Superior temporal gyrus (tissue), 1 donor: ENCODE measurements around the gene ITCH.
A peak's percentile ranks its signal among the peaks of the same experiment; 100 is the strongest.
"Not testable (repeated sequence)": the region's sequence is repeated elsewhere in the genome, so short reads cannot be mapped to it uniquely, and the experiment has no call there.

Source experiments
- DNase-seq: peaks from one replicate; pipeline ENCODE4 v3.0.0-alpha.2; 2016; ENCODE audit errors: extremely low spot score

Gene ITCH

DNA sequence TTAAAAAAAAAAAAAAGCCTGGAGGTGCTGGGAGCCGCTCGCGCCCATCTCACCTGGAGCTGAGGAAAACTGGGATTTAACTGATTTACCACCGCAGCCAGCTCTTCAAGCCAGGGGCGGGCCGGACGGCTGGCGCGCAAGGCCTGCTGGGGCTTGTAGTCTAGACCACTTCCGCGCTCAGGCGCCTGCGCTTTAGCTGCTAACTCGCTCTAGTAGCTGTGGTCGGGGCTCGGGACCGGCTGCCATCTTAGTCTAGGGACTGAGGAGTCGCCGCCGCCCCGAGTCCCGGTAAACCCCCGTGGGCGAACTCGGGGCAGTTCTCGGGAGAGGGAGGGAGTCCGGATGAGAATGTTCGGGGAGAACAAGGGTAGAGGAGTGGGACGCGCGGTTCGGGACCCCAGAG is at the start of gene ITCH:
ITCH (plus strand) TSS at position 212 of the 403 bp plus-strand sequence. CDS start 30,539 bp downstream, outside the sequence.
- peak; percentile 97 for DNase-seq

- DNase-seq, result peak; percentile 3
Measured at GRCh38 chr20:34315236-34315635, 47.8 kb upstream of the ITCH start.

DNA sequence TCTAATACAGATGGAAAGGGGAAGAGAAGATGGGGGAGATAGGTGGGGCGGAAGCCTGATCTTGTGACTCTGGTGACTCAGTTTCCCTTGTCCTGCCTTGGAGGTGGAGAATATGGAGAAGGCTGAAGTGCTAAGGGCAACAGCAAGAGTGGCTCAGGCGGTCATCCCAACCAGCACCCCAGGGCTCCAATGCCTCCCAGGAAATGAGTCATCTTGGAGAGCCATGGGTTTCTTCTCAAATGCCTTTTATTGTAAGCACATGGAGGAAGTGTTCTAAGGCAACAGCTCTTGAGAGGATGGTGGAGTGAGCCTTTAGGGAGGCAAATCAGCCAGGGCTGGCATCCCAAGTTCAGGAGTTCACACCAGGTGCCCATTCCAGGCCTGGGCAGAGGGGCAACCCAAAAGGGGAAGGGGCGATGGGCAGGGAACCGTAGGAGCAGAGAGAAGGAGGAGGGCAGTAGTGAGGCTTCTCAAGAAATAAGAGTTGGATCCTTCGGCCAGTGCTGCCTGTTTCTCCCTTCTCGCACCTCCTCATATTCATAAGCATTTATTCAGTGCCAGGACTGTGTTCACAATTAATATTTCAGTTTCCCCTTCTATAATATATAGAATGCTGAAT is 46.8 kb upstream of the ITCH start:
- no peak for DNase-seq

- no peak for DNase-seq
Measured at GRCh38 chr20:34318609-34319443, 44.2 kb upstream of the ITCH start.

DNA sequence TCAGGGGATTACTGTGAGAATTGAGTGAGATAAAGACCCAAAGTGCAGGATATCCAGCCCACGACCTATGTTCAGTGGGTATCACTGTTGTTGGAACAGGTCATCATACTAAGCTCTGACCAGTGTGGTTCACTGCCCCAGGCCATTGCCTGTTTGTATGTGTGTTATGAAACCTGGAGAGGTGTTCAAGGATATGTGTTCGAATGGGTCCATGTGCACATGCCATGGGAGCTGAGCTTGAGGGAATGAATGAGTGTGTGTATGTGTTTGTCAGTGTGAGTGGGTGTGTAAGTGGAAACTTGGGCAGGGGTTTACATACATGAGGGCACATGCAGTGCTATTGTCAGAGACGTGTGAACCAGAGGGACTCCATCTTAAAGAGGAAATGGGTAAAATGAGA is 42.2 kb upstream of the ITCH start:
- DNase-seq, result no peak

DNA sequence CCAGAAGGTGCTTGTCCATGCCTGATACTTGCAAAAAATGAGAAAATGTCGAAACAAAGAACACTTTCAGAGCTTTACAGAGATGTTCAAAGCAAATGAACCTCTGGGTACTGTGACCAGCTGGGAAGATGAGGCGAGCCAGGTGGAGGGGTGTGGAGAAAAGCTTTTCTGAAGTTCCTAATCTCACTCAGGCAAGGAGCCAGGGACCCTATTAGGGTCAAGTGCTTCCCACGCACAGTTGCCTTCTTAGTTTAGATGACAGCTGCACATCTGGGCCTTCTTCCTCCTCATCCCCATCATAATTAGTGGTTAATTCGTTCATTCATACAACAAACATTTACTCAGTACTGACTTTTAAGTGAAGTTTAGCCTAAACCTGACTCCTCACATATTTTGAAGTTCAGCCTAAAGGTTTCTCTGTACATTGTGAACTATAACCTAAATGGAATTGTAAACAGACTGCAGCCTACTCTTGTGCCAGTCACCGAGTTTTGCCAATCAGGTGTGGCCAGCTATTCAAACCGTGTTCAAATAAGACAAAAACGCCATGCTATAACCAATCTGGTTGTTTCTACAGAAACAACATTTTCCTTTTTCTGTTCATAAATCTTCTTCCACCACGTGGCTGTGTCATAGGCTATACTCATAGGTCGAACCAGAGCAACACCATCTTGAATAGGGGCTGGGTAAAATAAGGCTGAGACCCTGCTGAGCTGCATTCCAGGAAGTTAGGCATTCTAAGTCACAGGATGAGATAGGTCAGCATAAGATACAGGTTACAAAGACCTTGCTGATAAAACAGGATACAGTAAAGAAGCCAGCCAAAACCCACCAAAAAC is 40.6 kb upstream of the ITCH start:
- DNase-seq, result no peak

- no peak for DNase-seq
Measured at GRCh38 chr20:34324541-34324940, 38.5 kb upstream of the ITCH start.

DNA sequence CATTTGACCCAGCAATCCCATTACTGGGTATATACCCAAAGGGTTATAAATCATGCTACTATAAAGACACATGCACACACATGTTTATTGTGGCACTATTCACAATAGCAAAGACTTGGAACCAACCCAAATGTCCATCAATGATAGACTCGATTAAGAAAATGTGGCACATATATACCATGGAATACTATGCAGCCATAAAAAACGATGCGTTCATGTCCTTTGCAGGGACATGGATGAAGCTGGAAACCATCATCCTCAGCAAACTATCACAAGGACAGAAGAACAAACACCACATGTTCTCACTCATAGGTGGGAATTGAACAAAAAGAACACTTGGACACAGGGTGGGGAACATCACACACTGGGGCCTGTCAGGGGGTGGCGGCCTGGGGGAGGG is 34.9 kb upstream of the ITCH start:
- DNase-seq, result not testable (repeated sequence)

- no peak for DNase-seq
Measured at GRCh38 chr20:34328928-34329677, 34.0 kb upstream of the ITCH start.

DNA sequence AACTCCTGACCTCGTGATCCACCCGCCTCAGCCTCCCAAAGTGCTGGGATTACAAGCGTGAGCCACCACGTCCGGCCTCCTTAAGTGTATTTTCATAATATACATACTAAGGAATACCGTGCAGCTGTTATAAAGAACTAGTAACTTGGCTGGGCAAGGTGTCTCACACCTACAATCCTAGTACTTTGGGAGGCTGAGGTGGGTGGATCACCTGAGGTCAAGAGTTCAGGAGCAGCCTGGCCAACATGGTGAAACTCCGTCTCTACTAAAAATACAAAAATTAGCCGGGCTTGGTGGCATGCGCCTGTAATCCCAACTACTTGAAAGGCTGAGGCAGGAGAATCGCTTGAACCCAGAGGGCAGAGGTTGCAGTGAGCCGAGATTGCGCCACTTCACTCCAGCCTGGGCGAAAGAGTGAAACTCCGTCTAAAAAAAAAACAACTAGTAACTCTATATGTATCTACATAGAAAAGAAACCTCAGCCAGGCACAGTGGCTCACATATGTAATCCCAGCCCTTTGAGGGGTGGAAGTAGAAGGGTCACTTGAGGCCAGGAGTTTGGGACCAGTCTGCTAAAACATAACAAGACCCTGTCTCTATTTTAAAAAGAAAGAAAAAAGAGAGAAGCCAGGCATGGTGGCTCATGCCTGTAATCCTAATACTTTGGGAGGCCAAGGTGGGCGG is 32.1 kb upstream of the ITCH start:
- DNase-seq, result not testable (repeated sequence)

GRCh38 chr20:34331838-34332237 is 31.2 kb upstream of the ITCH start:
- DNase-seq, result no peak

DNA sequence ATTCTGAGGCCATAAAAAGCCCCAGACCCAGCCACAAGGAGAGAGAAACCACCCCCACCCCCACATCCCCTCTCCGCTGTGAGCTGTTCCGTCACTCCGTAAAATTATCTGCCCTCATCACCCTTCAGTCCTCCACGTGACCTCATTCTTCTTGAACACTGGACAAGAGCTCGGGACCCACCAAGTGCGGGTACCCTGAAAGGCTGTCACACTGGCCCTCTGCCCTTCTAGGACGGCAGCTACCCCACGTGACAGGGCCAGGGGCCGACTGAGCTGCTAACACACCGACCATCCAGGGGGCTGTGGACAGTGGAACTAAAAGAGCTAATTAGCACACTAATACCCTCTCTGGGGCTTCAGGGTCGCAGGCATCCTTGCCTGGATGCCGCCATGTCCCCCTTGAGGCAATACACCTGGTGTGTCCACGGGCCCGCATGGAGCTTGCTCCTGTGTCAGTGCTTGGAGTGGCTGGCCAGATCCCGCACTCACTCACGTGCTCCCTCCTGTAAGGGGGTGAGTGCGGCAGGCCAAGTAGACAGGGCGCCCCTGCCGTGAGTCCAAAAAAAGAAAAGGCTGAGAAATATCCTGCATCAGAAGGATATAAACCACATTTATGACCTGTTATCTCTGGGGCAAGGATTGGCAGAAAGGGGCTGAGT is 30.7 kb upstream of the ITCH start:
- DNase-seq, result no peak

- DNase-seq, result no peak
Measured at GRCh38 chr20:34333786-34334185, 29.3 kb upstream of the ITCH start.

DNA sequence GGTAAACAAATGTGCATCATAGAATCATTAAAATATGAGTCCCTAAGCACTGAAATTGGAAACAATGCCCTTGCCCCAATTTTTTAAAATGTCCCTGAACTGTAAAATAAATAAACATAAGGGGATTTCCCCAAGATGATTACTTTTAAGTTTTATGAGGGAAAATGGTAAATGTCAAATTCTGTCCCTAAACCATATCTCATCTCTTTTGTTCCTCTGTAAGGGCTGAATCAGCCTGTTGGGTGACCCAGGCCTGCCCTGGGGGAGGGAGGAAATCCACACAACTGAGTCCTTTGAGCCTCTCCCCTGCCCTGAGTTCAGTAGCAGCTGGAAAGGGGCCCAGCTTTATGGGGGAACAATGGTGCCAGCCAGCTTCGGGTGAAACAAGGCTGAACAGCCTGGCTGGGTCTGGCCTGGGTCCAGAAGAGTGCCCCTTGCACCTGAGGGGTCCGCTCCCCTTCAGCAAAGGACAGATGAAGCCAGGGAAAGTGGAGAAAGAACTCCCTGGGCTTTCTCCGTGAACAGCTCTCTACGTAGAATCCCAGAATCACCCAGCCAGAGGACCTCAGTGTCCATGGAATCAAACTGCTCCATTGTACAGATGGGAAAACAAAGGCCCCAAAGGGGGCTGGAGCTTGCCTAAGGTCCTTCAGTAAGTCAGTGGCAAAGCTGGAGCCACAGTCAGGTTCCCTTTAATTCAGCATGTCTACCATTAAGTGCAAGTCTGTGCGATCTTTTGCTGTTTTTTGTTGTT is 28.2 kb upstream of the ITCH start:
- DNase-seq, result peak; percentile 97

DNA sequence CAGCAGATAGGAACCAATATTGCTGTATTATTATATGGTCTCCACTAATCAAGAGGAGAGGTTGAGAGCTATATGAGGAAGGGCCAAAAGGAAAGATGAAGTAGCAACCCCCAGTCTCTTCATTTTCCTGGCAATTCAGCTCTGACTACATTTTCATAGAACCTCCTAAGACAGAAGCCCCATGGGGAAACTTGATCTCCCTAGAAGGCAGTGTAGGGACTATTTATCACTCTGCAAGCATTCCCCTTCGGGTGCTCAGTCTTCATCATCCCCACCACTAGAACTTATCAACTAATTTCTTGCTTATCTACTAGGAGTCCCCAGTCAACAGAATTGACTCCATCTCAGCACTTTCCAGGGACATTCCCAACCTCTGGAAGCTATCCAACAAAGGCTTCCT is 25.5 kb upstream of the ITCH start:
- DNase-seq, result no peak

GRCh38 chr20:34337982-34338726 is 24.9 kb upstream of the ITCH start:
- no peak for DNase-seq

DNA sequence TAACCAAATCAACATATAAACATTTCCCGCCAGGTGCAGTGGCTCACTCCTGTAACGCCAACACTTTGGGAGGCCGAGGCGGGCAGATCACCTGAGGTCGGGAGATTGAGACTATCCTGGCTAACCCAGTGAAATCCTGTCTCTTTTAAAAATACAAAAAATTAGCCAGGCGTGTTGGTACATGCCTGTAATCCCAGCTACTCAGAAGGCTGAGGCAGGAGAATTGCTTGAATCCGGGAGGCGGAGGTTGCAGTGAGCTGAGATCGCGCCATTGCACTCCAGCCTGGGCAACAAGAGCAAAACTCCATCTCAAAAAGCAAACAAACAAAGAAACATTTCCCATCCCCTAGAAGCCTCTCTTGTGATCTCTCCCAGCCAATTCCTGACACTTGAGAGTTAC is 22.3 kb upstream of the ITCH start:
- DNase-seq, result not testable (repeated sequence)

- DNase-seq, result not testable (repeated sequence)
Measured at GRCh38 chr20:34341199-34341598, 21.9 kb upstream of the ITCH start.
